ENCODE data around the gene EPHA10.

The EPHA10 gene

DNA sequence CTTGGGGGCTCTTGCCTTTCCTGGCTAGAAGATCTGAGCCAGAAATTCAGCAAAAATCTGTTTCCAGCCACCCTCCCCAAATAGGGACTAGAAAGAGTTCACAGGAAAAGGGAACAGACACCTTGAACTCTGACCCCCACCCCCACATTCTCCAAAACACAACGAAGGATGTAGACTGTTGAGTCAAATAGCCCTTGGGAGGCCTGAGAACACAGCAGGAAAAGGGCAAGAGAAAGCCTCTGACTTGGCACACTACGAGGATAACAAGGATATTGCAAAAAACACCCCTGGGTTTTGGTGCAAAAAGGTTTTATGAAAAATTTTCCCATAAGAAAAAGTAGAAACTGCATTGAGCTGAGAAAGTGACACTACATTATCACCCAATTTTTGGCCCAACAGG is 45.0 kb upstream of the EPHA10 start:
- no peak for ATAC-seq
- TF ChIP-seq, protein P1, sequence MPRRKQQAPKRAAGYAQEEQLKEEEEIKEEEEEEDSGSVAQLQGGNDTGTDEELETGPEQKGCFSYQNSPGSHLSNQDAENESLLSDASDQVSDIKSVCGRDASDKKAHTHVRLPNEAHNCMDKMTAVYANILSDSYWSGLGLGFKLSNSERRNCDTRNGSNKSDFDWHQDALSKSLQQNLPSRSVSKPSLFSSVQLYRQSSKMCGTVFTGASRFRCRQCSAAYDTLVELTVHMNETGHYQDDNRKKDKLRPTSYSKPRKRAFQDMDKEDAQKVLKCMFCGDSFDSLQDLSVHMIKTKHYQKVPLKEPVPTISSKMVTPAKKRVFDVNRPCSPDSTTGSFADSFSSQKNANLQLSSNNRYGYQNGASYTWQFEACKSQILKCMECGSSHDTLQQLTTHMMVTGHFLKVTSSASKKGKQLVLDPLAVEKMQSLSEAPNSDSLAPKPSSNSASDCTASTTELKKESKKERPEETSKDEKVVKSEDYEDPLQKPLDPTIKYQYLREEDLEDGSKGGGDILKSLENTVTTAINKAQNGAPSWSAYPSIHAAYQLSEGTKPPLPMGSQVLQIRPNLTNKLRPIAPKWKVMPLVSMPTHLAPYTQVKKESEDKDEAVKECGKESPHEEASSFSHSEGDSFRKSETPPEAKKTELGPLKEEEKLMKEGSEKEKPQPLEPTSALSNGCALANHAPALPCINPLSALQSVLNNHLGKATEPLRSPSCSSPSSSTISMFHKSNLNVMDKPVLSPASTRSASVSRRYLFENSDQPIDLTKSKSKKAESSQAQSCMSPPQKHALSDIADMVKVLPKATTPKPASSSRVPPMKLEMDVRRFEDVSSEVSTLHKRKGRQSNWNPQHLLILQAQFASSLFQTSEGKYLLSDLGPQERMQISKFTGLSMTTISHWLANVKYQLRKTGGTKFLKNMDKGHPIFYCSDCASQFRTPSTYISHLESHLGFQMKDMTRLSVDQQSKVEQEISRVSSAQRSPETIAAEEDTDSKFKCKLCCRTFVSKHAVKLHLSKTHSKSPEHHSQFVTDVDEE (CRISPR knock-in tag; IDR thresholded peaks at IDR 0.05), result no peak
- TF ChIP-seq OSR1 (CRISPR knock-in tag; IDR thresholded peaks at IDR 0.05) (no peak), ZNF8 (CRISPR knock-in tag; IDR thresholded peaks at IDR 0.05) (no peak), TCF4 (CRISPR knock-in tag; IDR thresholded peaks at IDR 0.05; ENCODE audit: borderline replicate concordance) (no peak), ESRRG (CRISPR knock-in tag; IDR thresholded peaks at IDR 0.05) (no peak)
- TF ChIP-seq, protein P2, sequence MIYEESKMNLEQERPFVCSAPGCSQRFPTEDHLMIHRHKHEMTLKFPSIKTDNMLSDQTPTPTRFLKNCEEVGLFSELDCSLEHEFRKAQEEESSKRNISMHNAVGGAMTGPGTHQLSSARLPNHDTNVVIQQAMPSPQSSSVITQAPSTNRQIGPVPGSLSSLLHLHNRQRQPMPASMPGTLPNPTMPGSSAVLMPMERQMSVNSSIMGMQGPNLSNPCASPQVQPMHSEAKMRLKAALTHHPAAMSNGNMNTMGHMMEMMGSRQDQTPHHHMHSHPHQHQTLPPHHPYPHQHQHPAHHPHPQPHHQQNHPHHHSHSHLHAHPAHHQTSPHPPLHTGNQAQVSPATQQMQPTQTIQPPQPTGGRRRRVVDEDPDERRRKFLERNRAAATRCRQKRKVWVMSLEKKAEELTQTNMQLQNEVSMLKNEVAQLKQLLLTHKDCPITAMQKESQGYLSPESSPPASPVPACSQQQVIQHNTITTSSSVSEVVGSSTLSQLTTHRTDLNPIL (CRISPR knock-in tag; IDR thresholded peaks at IDR 0.05; ENCODE audit: low read depth), result no peak

DNA sequence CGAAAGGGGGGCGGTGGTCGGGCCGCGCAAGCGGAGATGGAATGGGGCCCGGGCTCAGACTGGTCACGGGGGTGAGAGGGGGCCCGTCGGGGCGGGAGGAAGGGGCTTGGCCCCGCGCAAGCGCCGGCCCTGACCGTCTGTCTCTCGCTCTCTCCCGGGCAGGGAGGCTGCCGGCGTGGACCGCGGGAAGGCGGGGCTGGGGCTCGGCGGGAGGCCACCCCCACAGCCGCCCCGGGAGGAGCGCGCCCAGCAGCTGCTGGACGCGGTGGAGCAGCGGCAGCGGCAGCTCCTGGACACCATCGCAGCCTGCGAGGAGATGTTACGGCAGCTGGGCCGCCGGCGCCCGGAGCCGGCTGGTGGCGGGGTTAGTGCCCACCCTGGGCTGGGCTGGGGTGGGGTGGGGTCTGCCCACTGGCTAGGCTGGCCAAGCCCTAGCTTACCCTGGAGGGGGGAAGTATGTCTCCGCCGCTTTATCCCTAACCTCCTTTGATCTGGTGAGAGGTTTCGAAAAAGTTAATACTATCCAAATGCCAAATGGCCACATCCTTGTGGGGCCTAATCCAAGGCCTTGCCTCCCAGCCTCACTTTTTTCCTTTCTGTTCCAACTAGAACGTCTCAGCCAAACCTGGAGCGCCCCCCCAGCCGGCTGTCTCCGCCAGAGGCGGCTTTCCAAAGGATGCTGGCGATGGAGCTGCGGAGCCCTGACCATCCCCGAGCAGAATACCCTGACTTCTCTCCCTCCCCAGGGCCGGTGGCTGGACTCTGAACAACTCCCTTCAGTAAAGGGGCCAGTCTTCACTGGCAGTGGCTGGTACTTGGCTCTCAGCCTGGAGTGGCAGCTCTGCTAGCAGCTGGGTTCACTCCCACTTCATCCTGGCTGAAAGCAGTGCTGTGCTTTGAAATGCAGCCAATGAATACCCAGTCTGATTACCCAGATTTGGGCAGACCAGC is 43.7 kb upstream of the EPHA10 start:
- TF ChIP-seq ZNF565 (CRISPR knock-in tag; conservative IDR thresholded peaks at IDR 0.05; ENCODE audit: low read depth) (no peak), ZNF70 (CRISPR knock-in tag; IDR thresholded peaks at IDR 0.05) (no peak), PPARA (CRISPR knock-in tag; IDR thresholded peaks at IDR 0.05; ENCODE audit: borderline replicate concordance) (no peak), RARB (CRISPR knock-in tag; IDR thresholded peaks at IDR 0.05) (no peak), TCF4 (CRISPR knock-in tag; IDR thresholded peaks at IDR 0.05; ENCODE audit: borderline replicate concordance) (no peak), BACH2 (CRISPR knock-in tag; IDR thresholded peaks at IDR 0.05; ENCODE audit: borderline replicate concordance) (no peak), ZFP30 (CRISPR knock-in tag; IDR thresholded peaks at IDR 0.05) (no peak), ESRRG (CRISPR knock-in tag; IDR thresholded peaks at IDR 0.05) (no peak), CSDC2 (CRISPR knock-in tag; IDR thresholded peaks at IDR 0.05) (no peak), OSR1 (CRISPR knock-in tag; IDR thresholded peaks at IDR 0.05) (no peak), SNAI2 (CRISPR knock-in tag; IDR thresholded peaks at IDR 0.05) (no peak)
- TF ChIP-seq, protein P2 (CRISPR knock-in tag; IDR thresholded peaks at IDR 0.05; ENCODE audit: low read depth), result no peak
- TF ChIP-seq, protein P1 (CRISPR knock-in tag; IDR thresholded peaks at IDR 0.05), result no peak
- TF ChIP-seq, protein P3, sequence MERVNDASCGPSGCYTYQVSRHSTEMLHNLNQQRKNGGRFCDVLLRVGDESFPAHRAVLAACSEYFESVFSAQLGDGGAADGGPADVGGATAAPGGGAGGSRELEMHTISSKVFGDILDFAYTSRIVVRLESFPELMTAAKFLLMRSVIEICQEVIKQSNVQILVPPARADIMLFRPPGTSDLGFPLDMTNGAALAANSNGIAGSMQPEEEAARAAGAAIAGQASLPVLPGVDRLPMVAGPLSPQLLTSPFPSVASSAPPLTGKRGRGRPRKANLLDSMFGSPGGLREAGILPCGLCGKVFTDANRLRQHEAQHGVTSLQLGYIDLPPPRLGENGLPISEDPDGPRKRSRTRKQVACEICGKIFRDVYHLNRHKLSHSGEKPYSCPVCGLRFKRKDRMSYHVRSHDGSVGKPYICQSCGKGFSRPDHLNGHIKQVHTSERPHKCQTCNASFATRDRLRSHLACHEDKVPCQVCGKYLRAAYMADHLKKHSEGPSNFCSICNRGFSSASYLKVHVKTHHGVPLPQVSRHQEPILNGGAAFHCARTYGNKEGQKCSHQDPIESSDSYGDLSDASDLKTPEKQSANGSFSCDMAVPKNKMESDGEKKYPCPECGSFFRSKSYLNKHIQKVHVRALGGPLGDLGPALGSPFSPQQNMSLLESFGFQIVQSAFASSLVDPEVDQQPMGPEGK (CRISPR knock-in tag; IDR thresholded peaks at IDR 0.05; ENCODE audit: borderline replicate concordance), result no peak
- peak; percentile 87 for ATAC-seq

DNA sequence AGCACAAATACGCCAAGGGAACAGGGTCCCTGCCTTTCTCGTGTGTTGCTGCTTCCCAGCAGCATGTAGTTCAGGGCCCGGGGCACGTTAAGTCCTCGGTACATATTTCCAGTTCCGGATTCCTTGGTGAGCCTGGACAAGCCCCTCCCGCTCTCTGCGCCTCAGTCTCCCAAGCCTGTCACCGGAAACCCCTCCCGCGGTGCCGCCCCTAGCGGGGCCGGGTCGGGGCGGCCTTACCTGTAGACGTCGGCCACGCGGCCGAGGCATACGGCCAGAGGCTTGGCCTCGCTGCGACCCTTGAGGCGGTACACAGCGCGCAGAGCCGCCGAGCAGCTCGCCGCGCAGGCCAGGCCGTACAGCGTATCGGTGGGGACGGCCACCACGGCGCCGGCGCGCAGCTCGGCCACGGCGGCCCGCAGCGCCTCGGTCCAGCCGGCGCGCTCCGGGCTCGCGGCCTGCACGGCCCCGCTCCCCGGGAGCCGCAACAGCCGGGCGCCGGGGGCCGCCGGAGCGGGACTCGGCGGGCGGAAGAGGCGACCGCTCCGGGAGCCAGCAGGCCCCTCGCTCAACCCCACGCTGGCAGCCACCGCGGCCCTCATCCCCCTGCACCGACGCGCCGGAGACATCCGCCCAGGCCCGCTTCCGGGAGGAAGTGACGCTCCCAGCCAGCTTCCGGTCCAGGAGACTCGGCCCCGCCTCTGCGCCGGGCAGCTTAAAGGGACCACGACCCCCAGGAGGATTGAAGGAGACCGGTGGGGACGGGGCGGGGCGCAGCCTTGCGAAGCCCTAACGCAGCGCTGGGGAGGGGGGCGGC is 42.8 kb upstream of the EPHA10 start, which contains the start of the genes C1orf122 and YRDC:
TSS of gene C1orf122 (plus strand) at position 236 of the 814 bp plus-strand sequence. CDS start 615 bp downstream, outside the sequence.
TSS of gene YRDC (minus strand) at position 654 of the 814 bp plus-strand sequence. CDS start at position 626, 28 bp downstream.
- peak; percentile 87 for ATAC-seq

More for the DNA sequence above, 42.8 kb upstream of the EPHA10 start, which contains the start of the genes C1orf122 and YRDC:
- no peak for TF ChIP-seq PPARA (CRISPR knock-in tag; IDR thresholded peaks at IDR 0.05; ENCODE audit: borderline replicate concordance)
- TF ChIP-seq, protein P3 (CRISPR knock-in tag; IDR thresholded peaks at IDR 0.05; ENCODE audit: borderline replicate concordance), result peak; percentile 56; the same call in 1 of the 2 replicates
- TF ChIP-seq, protein P2 (CRISPR knock-in tag; IDR thresholded peaks at IDR 0.05; ENCODE audit: low read depth), result 0 out of 2 replicates have a peak, but pooled peaks have one; percentile 13
